Esophagus squamous epithelium (tissue), 4 donors: Measurements from ENCODE around the gene ZNF521.

Experiments used
- POLR2A ChIP-seq, 4 donors: fragments of 450-650 bp; IDR thresholded peaks; one replicate each; pipeline ENCODE4 v1.6.1; 2017; ENCODE audit warnings: antibody characterized with exemption in 4 of 4, mild to moderate bottlenecking in 4 of 4, moderate library complexity in 3 of 4
- TF ChIP-seq, protein P1 (sequence below), 6 experiments: fragments of 450-650 bp in 4 of 6; fragments of 200-600 bp in 2 of 6; sonication (generic) in 2 of 6; IDR thresholded peaks; one replicate each; pipeline ENCODE4 v1.5.1; 2016 to 2019; ENCODE audit warnings: antibody characterized with exemption in 6 of 6, mild to moderate bottlenecking in 4 of 6, moderate library complexity in 4 of 6

DNA sequence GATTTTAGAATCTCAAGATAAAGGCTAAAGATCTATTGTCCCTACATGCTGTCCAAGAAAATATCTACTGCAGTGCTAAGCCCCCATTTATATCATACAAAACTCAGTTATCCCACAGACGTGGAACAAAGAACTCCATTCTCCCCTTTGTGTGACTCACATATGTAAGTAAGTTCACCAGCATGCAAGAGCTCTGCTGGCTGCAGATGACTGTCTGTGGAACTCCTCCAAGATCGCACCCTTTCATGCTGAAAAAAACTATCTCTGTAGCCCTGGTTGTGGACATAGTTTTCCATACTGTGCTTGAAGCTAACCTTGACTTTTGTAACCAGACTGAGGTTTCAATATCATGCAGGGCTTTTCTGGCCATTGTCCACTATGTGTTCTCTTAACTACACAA lies 207.1 kb downstream of the ZNF521 start:
- TF ChIP-seq, protein P1, sequence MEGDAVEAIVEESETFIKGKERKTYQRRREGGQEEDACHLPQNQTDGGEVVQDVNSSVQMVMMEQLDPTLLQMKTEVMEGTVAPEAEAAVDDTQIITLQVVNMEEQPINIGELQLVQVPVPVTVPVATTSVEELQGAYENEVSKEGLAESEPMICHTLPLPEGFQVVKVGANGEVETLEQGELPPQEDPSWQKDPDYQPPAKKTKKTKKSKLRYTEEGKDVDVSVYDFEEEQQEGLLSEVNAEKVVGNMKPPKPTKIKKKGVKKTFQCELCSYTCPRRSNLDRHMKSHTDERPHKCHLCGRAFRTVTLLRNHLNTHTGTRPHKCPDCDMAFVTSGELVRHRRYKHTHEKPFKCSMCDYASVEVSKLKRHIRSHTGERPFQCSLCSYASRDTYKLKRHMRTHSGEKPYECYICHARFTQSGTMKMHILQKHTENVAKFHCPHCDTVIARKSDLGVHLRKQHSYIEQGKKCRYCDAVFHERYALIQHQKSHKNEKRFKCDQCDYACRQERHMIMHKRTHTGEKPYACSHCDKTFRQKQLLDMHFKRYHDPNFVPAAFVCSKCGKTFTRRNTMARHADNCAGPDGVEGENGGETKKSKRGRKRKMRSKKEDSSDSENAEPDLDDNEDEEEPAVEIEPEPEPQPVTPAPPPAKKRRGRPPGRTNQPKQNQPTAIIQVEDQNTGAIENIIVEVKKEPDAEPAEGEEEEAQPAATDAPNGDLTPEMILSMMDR (IDR thresholded peaks at IDR 0.05) = no peak
- no peak for TF ChIP-seq POLR2A (IDR thresholded peaks at IDR 0.05)
